Measurements from ENCODE around the gene ZNF837.

ZNF837 gene

GRCh38 chr19:58354478-58355030 lies 26.3 kb downstream of the ZNF837 start:
- CTCF ChIA-PET, result interaction anchor here (0.6 to 0.8 kb wide), 2 partner anchors 9 to 165 kb away, joined by 3 to 4 read pairs; partner anchors contain the start of gene ZBTB45
- POLR2A ChIA-PET, result interaction anchor here (1.1 kb wide), 1 partner anchor 28 kb away, joined by 3 read pairs; the partner anchor contains the start of gene ZSCAN22
- TF ChIP-seq ZNF830 (tag by site-specific recombination; IDR thresholded peaks at IDR 0.05; ENCODE audit: low read depth) (no peak), ZEB2 (tag by site-specific recombination; IDR thresholded peaks at IDR 0.05) (no peak), PBX3 (CRISPR knock-in tag; IDR thresholded peaks at IDR 0.05) (0 out of 2 replicates have a peak, but pooled peaks have one; percentile 9)
- Histone ChIP-seq H3K27ac (ENCODE audit: extremely low read depth, low read depth, low read length) (no peak overlapping the region), H3K36me3 (ENCODE audit: control insufficient read depth in 2 of 2, insufficient read depth in 1 of 2, low read length in 2 of 2) (no peaks in the 10 kb centered on the region; a peak in 1 of 3 replicates), H3K4me1 (ENCODE audit: control insufficient read depth, insufficient read depth, low read length) (no peaks in the 10 kb centered on the region), H3K4me3 (ENCODE audit: low read depth, low read length) (no peak overlapping the region), H3K9me3 (ENCODE audit: control insufficient read depth, insufficient read depth, low read depth, low read length) (no peaks in the 10 kb centered on the region)

- ChIA-PET POLR2A (interaction anchor here (2.9 kb wide), 1 partner anchor 9 kb away, joined by 14 read pairs; the partner anchor contains the start of gene ZNF497), CTCF (interaction anchor here (0.6 kb wide), 1 partner anchor 166 kb away, joined by 4 read pairs; the partner anchor contains the start of gene ZBTB45)
- H3K27ac ChIP-seq (ENCODE audit: extremely low read depth, low read depth, low read length), result no peak overlapping the region
- no peaks in the 10 kb centered on the region; a peak in 1 of 3 replicates for H3K36me3 ChIP-seq (ENCODE audit: control insufficient read depth in 2 of 2, insufficient read depth in 1 of 2, low read length in 2 of 2)
- H3K9me3 ChIP-seq (ENCODE audit: control insufficient read depth, insufficient read depth, low read depth, low read length), result no peaks in the 10 kb centered on the region
- no peak overlapping the region for H3K4me3 ChIP-seq (ENCODE audit: low read depth, low read length)
- TF ChIP-seq ATF2 (tag by site-specific recombination; IDR thresholded peaks at IDR 0.05; ENCODE audit: low read depth), result no peak
- TF ChIP-seq ZNF292 (tag by site-specific recombination; IDR thresholded peaks at IDR 0.05; ENCODE audit: borderline replicate concordance, low read depth), result no peak
- TF ChIP-seq ZNF501 (tag by site-specific recombination; IDR thresholded peaks at IDR 0.05), result no peak
- TF ChIP-seq PBX3 (CRISPR knock-in tag; IDR thresholded peaks at IDR 0.05), result 0 out of 2 replicates have a peak, but pooled peaks have one; percentile 10
- TF ChIP-seq ZFHX2 (tag by site-specific recombination; conservative IDR thresholded peaks at IDR 0.05), result no peak
- peak; percentile 90 for TF ChIP-seq ZNF664 (tag by site-specific recombination; IDR thresholded peaks at IDR 0.05)
- TF ChIP-seq ZFP69B (tag by site-specific recombination; IDR thresholded peaks at IDR 0.05), result no peak
- no peaks in the 10 kb centered on the region for H3K4me1 ChIP-seq (ENCODE audit: control insufficient read depth, insufficient read depth, low read length)
Observed at GRCh38 chr19:58353717-58354477, 26.9 kb downstream of the ZNF837 start.

GRCh38 chr19:58352760-58353671 lies 27.8 kb downstream of the ZNF837 start, which contains the start of gene A1BG:
TSS of gene A1BG (minus strand) at chr19:58353492. CDS start at chr19:58353437, 55 bp downstream.
- ChIA-PET POLR2A (interaction anchor here (2.9 kb wide), 1 partner anchor 9 kb away, joined by 14 read pairs; the partner anchor contains the start of gene ZNF497), CTCF (no interaction called here)
- H3K36me3 ChIP-seq (ENCODE audit: control insufficient read depth in 2 of 2, insufficient read depth in 1 of 2, low read length in 2 of 2), result no peaks in the 10 kb centered on the region; a peak in 1 of 3 replicates
- no peaks in the 10 kb centered on the region for H3K9me3 ChIP-seq (ENCODE audit: control insufficient read depth, insufficient read depth, low read depth, low read length)
- no peak within 1 kb of the TSS for H3K27ac ChIP-seq (ENCODE audit: extremely low read depth, low read depth, low read length)
- no peak within 1 kb of the TSS for H3K4me3 ChIP-seq (ENCODE audit: low read depth, low read length)
- no peaks in the 10 kb centered on the region for H3K4me1 ChIP-seq (ENCODE audit: control insufficient read depth, insufficient read depth, low read length)
- TF ChIP-seq BCL11A (tag by site-specific recombination; IDR thresholded peaks at IDR 0.05; ENCODE audit: low read depth), result no peak
- no peak for TF ChIP-seq ZNF449 (tag by site-specific recombination; IDR thresholded peaks at IDR 0.05)
- no peak for TF ChIP-seq ZNF132 (tag by site-specific recombination; IDR thresholded peaks at IDR 0.05; ENCODE audit: borderline replicate concordance)
- TF ChIP-seq KLF10 (tag by site-specific recombination; IDR thresholded peaks at IDR 0.05), result no peak
- no peak for TF ChIP-seq WT1 (tag by site-specific recombination; IDR thresholded peaks at IDR 0.05)
- TF ChIP-seq ZNF558 (tag by site-specific recombination; IDR thresholded peaks at IDR 0.05), result no peak
- no peak for TF ChIP-seq ZNF548 (tag by site-specific recombination; IDR thresholded peaks at IDR 0.05)
- TF ChIP-seq GFI1B (tag by site-specific recombination; IDR thresholded peaks at IDR 0.05), result no peak
- no peak for TF ChIP-seq ZNF112 (tag by site-specific recombination; IDR thresholded peaks at IDR 0.05)
- TF ChIP-seq KLF1 (tag by site-specific recombination; IDR thresholded peaks at IDR 0.05), result no peak
- TF ChIP-seq ZBTB48 (tag by site-specific recombination; IDR thresholded peaks at IDR 0.05), result no peak
- no peak for TF ChIP-seq ZNF514 (tag by site-specific recombination; IDR thresholded peaks at IDR 0.05)
- TF ChIP-seq ZNF76 (tag by site-specific recombination; IDR thresholded peaks at IDR 0.05; ENCODE audit: borderline replicate concordance, low read depth), result no peak

Data from HEK293 (cell line).